ENCODE data around the gene LIG3. TPM values are rescaled to one million over a fixed set of nuclear protein-coding genes. Genes with fewer than 3 reads are reported as not detected.

LIG3 gene
- total and polyA plus RNA-seq, 2 of the 4 experiments (the other 2 are of a cell fraction), result 36.4 to 41.9 TPM

- Histone ChIP-seq H2BK15ac (ENCODE audit: low read depth, low read length) (no peak overlapping the region), H4K8ac (ENCODE audit: low read depth in 2 of 2, low read length in 2 of 2) (no peak overlapping the region), H3K9me1 (ENCODE audit: insufficient read depth, low read length) (peaks cover 8% of the 10 kb centered on the region), H3K4me3 (ENCODE audit: insufficient read depth, low read depth, low read length) (no peak overlapping the region), H3K79me1 (ENCODE audit: low read depth in 1 of 2, low read length in 2 of 2) (peaks cover 0 to 15% of the 10 kb centered on the region in 2 experiments; a peak in 2 of 4 replicates), H2BK20ac (ENCODE audit: low read depth, low read length) (no peak overlapping the region), H2BK120ac (ENCODE audit: low read depth, low read length) (no peak overlapping the region), H4K20me1 (ENCODE audit: insufficient read depth, low read length) (no peaks in the 10 kb centered on the region), H3K23ac (ENCODE audit: low read depth, low read length) (no peak overlapping the region), H3K4ac (ENCODE audit: low read depth, low read length) (no peak overlapping the region), H4K5ac (ENCODE audit: low read depth, low read length) (no peak overlapping the region), H3K4me2 (ENCODE audit: low read depth, low read length) (no peak overlapping the region), H3K18ac (ENCODE audit: low read depth, low read length) (no peak overlapping the region), H4K91ac (ENCODE audit: insufficient read depth, low read depth, low read length) (no peak overlapping the region), H3K9me3 (ENCODE audit: control insufficient read depth, insufficient read depth, low read length) (no peaks in the 10 kb centered on the region), H3K14ac (replicated peaks; ENCODE audit: low read depth, low read length) (no peak overlapping the region), H2AK9ac (replicated peaks; ENCODE audit: low read depth, low read length, poor library complexity) (no peak overlapping the region), H3K4me1 (ENCODE audit: control insufficient read depth, insufficient read depth, low read length) (peaks cover 22% of the 10 kb centered on the region), H2AK5ac (ENCODE audit: low read depth, low read length) (0 out of 2 replicates have a peak overlapping the region, but pooled peaks have one; percentile 40), H2BK5ac (ENCODE audit: low read depth, low read length, poor library complexity, severe bottlenecking) (no peak overlapping the region), H3K36me3 (ENCODE audit: control insufficient read depth, insufficient read depth, low read length) (peaks cover 52% of the 10 kb centered on the region), H3K56ac (ENCODE audit: extremely low read depth, insufficient read depth, low read length) (no peak overlapping the region), H3K27me3 (ENCODE audit: control insufficient read depth, insufficient read depth, low read length) (no peaks in the 10 kb centered on the region), H3K27ac (ENCODE audit: insufficient read depth, low read length) (no peak overlapping the region), H3K9ac (ENCODE audit: low read depth, low read length) (no peak overlapping the region), H2AFZ (replicated peaks; ENCODE audit: low read length, poor library complexity) (no peak overlapping the region)
- WGBS, 2 experiments (ENCODE audit: extremely low coverage in 2 of 2, insufficient read length in 1 of 2), result 100% methylated on average over 1 of the region's 2 CpGs; no CpG with 5 or more reads in 1 of the 2 experiments
- dilution Hi-C loops (cut with HindIII; ENCODE audit: low sequenced_read_pairs, unreplicated experiment), result no loop called here
- TF ChIP-seq SMC3 (IDR thresholded peaks at IDR 0.05; ENCODE audit: low read depth, low read length) (no peak), FOS (IDR thresholded peaks at IDR 0.05; ENCODE audit: low read depth, low read length) (no peak), USF2 (IDR thresholded peaks at IDR 0.05; ENCODE audit: low read depth, low read length) (no peak), RFX5 (IDR thresholded peaks at IDR 0.05; ENCODE audit: low read depth, low read length) (no peak), POLR2A (IDR thresholded peaks at IDR 0.05; ENCODE audit: low read depth, low read length) (no peak), ELK1 (IDR thresholded peaks at IDR 0.05; ENCODE audit: borderline replicate concordance, low read depth, low read length) (no peak), RAD21 (IDR thresholded peaks at IDR 0.05; ENCODE audit: low read length) (no peak), BHLHE40 (IDR thresholded peaks at IDR 0.05; ENCODE audit: low read depth, low read length) (no peak), CHD1 (IDR thresholded peaks at IDR 0.05; ENCODE audit: low read depth, low read length) (no peak), MAFK (IDR thresholded peaks at IDR 0.05; ENCODE audit: low read depth, low read length) (no peak)
- BruUV-seq (replicated peaks), result no TSS peak
- no peak for ATAC-seq (ENCODE audit: low read depth)
- ChIA-PET POLR2A (ENCODE audit: unreplicated experiment) (no interaction called here), CTCF (interaction anchor here (0.6 to 1.3 kb wide), 2 partner anchors 9 to 90 kb away, joined by 3 to 4 read pairs; no protein-coding TSS in a partner anchor)
- DNase-seq, result no peak
- in situ Hi-C loops (cut with MboI; ENCODE audit: low sequenced_read_pairs), result loop anchor here (5.0 to 25.0 kb wide), 2 partner anchors 93 to 588 kb away; partner anchors contain the start of genes AP2B1 and PEX12
- intact Hi-C loops (cut with micrococcal nuclease), result loop anchor here (5.0 to 10.0 kb wide), 2 partner anchors 545 to 577 kb away; no protein-coding TSS in a partner anchor
Observed at GRCh38 chr17:34999456-34999855, 19.1 kb downstream of the LIG3 start.
